ENCODE data around the gene CACNA1B.
A peak's percentile ranks its signal among the peaks of the same experiment; 100 is the strongest.

The CACNA1B gene

DNA sequence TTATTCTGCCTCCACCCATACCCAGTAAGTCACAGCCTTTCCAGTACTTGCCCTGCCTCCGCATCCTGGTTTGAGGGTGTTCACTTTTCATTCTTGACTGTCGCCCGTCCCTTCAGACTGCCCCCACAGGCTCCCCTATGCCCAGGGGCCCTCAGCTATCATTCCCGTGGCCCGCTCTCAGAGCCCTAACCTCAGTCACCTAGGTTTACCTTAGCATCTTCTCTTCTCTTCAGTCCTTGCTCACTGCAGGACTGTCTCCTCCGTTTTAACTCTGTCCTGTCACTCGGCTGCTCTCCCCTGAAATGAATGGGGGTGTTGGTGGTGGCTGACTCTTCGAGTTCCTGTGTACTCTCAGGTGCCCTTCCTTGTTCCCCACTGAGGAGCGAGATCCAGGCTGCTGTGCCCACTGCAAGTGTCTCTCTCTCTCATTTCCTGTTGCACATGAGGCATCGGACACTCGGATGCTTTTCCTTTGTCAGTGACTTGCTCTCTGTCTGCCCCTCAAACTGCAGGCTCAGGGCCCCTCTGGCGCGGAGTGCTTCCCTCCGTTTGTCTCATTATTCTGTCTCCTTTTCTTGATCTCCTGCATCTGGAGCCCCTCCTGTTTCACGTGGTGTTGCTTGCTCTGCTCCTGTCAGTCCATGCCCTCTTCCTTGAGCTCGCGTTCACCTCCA lies 89.8 kb downstream of the CACNA1B start:
- DNase-seq (ENCODE audit: low spot score), result no peak

GRCh38 chr9:137968235-137968634 lies 90.7 kb downstream of the CACNA1B start:
- DNase-seq (ENCODE audit: low spot score), result no peak

DNA sequence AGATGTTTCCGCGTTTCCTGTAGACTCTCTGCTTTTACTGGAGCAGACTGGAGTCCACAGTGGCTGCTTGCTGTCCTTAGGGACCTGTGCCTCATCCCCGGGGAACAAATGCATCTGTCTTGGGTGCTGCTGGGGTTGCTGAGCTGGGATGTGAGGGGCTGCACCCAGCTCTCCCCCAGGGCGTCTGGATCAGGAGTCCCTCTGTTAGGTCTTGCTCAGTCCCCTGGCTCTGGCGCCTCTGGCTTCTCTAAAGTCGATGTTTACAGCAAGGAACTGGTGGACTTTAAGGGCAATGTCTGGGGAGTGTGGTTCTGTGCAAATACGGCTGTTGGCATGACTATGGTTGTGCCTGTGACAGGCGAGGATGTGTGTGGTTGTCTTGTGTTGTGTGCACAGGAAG lies 91.4 kb downstream of the CACNA1B start:
- DNase-seq (ENCODE audit: low spot score), result no peak

- DNase-seq (ENCODE audit: low spot score), result no peak
Measured at GRCh38 chr9:137969685-137970084, 92.1 kb downstream of the CACNA1B start.

DNA sequence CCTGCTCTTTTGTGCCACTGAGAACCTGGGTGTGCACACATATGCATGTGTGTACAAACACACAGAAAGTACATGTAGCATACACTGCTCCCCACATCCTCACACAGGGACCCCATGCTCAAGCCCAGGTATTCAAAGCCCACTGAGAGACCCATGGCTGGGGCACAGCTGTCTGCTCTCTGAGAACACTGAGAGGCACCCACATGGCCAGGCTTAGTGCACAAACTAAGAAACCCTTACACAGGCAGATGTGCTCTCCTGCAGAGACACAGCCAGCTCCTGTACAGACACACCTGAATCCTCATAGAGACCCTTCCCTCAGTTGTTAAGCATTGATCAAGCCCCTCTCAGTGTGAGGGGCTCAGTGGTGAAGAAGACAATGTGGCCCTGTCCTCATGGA lies 92.5 kb downstream of the CACNA1B start:
- DNase-seq (ENCODE audit: low spot score), result no peak

GRCh38 chr9:137970686-137971476 lies 93.3 kb downstream of the CACNA1B start:
- DNase-seq (ENCODE audit: low spot score), result no peak

- DNase-seq (ENCODE audit: low spot score), result no peak
Measured at GRCh38 chr9:137971477-137972138, 94.0 kb downstream of the CACNA1B start.

DNA sequence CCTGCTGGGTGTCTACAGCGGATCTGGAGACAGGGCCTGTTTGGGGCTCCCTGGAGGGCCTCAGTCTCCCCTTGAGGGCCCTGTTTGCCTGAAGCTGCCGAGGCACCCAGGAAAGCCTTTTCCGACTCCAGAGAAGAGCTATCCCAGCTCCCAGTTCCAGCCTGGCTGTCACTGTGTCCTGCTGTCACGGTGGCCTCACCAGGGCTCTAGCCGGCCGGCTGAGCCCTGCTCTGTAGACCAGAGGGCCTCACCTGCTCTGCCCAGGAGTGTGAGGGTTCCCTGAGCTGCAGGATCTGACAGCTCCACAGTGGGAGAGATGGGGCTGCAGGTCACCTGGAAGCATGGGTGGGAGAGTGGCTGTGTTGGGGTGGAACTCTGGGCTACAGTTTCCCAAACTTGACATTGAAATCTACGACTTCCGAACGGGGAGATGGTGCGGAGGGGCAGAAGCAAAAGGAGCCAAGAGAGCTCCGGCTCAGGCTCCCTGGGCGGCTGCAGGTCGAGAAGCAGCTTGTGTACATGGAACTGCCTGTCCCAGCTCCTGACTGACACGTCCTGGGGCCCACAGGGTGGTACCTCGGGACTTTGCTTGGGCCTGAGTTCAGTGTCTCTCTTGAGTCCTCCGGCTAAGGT lies 94.9 kb downstream of the CACNA1B start:
- DNase-seq (ENCODE audit: low spot score), result no peak

DNA sequence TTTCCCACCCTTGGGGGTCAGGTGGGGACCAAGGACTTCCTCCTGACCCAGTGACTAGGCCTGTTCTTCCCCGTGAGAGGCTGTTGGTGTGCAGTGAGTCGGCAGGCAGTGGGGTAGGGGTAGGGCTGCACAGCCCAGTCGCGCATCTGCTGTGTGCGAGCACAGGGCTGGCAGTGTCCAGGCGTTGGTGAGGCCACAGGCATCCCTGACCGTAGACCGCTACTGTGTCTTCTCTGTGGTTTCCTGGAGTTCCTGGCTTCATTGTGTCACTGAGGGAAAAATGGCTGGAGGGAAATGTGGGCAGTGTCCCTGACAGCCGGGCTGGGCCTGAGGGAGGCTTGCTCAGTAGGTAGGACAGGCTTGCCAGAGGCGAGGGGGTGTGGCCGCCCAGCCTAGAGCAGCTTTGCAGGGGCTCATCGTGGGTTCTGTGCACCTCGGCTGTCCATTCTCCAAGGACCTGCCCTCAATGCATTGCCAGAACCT lies 95.4 kb downstream of the CACNA1B start:
- DNase-seq (ENCODE audit: low spot score), result no peak

DNA sequence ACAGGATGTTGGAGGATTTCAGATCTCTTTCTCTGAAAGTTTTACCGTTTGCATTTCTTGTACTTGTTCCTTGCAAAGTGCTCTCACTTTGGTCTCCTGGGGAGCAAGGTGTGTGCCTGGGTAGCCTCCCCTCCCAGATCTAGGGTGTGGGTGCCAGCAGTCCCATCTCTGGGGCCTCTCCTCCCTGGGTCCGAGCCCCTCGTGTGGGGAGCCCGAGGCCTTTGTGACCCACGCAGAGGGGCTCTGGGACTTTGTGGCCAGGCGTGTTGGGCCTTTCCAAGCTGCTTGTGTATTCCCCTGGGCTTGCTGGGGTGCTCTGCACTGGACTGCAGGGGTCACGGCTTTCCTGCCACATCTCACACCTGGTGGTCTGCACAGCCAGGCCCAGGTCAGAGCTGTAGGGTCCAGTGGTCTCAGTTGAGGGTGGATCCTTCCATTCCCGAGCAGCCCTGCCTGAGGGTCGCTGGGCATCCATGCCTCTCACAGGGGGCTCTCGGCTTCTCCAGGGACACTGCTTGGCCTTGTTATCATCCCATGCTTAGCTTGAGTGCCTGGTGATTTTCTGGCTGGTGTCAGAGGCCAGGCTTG lies 96.3 kb downstream of the CACNA1B start:
- no peak for DNase-seq (ENCODE audit: low spot score)

- no peak for DNase-seq (ENCODE audit: low spot score)
Measured at GRCh38 chr9:137974746-137975526, 97.4 kb downstream of the CACNA1B start.

DNA sequence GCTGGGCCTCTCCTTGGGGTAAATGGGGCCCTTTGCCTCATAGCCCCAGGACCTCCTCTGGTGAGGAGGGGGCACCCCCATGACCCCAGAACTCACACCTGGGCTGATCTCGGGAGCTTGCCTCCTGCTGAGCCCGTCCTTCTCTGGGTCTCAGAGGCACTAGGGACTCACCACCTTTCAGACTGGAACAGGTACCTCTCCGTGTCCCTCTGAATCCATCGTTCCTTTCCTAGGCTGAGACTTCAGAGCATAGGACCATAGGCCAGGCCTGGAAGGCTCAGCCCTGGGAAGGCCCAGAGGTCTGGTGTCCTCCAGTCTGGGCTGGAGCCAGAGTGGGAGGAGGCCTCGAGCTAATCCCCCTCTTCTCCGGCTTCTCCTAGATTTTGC lies 97.9 kb downstream of the CACNA1B start:
- DNase-seq (ENCODE audit: low spot score), result no peak

GRCh38 chr9:137975936-137976565 lies 98.5 kb downstream of the CACNA1B start:
- no peak for DNase-seq (ENCODE audit: low spot score)

DNA sequence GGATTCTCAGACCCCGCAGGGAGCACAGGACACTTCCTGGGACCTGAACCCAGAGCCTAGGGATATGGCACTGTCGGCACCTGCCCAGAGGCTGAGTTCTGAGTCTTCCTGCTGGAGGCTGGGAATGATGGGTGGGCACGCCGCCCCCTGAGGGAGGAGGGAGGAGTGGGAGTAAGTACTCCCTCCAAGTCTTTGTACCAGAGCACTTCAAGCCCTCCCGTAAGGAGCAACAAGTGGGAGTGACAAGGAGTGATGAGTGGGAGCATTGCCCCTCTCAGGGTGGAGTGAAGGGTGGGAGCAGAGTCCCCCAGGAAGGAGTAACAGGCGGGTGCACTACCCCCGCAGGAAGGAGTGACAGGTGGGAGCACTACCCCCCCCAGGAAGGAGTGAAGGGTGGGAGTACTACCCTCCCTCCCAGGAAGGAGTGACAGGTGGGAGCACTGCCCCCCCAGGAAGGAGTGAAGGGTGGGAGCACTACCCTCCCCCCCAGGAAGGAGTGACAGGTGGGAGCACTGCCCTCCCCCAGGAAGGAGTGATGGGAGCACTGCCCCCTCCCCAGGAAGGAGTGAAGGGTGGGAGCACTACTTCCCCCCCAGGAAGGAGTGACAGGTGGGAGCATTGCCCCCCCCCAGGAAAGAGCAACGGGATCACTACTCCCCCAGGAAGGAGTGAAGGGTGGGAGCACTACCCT lies 100.1 kb downstream of the CACNA1B start:
- DNase-seq (ENCODE audit: low spot score), result no peak

GRCh38 chr9:137978262-137978714 lies 100.7 kb downstream of the CACNA1B start:
- no peak for DNase-seq (ENCODE audit: low spot score)

GRCh38 chr9:137982200-137982599 lies 104.6 kb downstream of the CACNA1B start:
- peak; percentile 12 for DNase-seq (ENCODE audit: low spot score)

- DNase-seq (ENCODE audit: low spot score), result no peak
Measured at GRCh38 chr9:137984005-137984404, 106.4 kb downstream of the CACNA1B start.

- DNase-seq (ENCODE audit: low spot score), result no peak
Measured at GRCh38 chr9:137984520-137985257, 107.1 kb downstream of the CACNA1B start.

- no peak for DNase-seq (ENCODE audit: low spot score)
Measured at GRCh38 chr9:137985637-137986071, 108.1 kb downstream of the CACNA1B start.

All from kidney tubule cell (primary cell).